GM12878 (cell line): ENCODE data around the gene CYP26B1. TPM values are rescaled to one million over a fixed set of nuclear protein-coding genes. Genes with fewer than 3 reads are reported as not detected.

Source experiments
- ATAC-seq: fragments of 200-7000 bp; cut with Tn5 transposase; 3 replicates; pipeline ENCODE4 v1.9.1; 2020; ENCODE audit warnings: mild to moderate bottlenecking, moderate library complexity
- BruUV-seq: library from RNA; stranded (reverse); fragments of 400-500 nt; replicated peaks from 2 replicates; lab custom pipeline; 2021; lab: Mats Ljungman, UMichigan
- CTCF ChIA-PET: fragments of 300-600 bp; sonication (Branson Sonifier 250); formaldehyde crosslinking; extraction: SDS; loops from one replicate; lab custom pipeline; 2021; ENCODE audit warnings: inconsistent platforms; lab: Yijun Ruan, JAX
- POLR2A ChIA-PET: fragments of 350-600 bp; formaldehyde crosslinking; extraction: SDS; loops from one replicate; lab custom pipeline; 2021; ENCODE audit warnings: inconsistent platforms; lab: Charles Lee
- RAD21 ChIA-PET: fragments of 300-600 bp; sonication (Branson Sonifier 250); formaldehyde crosslinking; loops from one replicate; lab custom pipeline; 2023; ENCODE audit warnings: antibody characterized with exemption; ENCODE audit not compliant: unreplicated experiment; lab: Charles Lee
- SMC1A ChIA-PET: fragments of 300-600 bp; sonication (Branson Sonifier 250); formaldehyde crosslinking; loops from one replicate; lab custom pipeline; 2023; ENCODE audit not compliant: unreplicated experiment, uncharacterized antibody; lab: Charles Lee
- DNase-seq: peaks from one replicate; pipeline ENCODE4 v3.0.0-alpha.2; 2011; ENCODE audit warnings: low read depth, low spot score
- FAIRE-seq: peaks from 3 replicates; lab custom pipeline; 2011; peaks lifted over from hg19 to GRCh38; lab: Jason Lieb, UNC
- H2AFZ ChIP-seq: 2 replicates; pipeline ENCODE4 v1.6.0; 2011; ENCODE audit warnings: low read depth, low read length, control low read depth; ENCODE audit not compliant: control insufficient read depth
- H3K27ac ChIP-seq: 2 replicates; pipeline ENCODE4 v1.5.1; 2011; ENCODE audit warnings: control low read depth; ENCODE audit not compliant: control insufficient read depth, insufficient read depth
- H3K27me3 ChIP-seq, 2 experiments: replicated peaks in 1 of 2; 2 replicates each; pipeline versions ENCODE4 v1.6.0 to v1.6.1; 2011; ENCODE audit warnings: low read length in 1 of 2; ENCODE audit not compliant: control insufficient read depth in 2 of 2, insufficient read depth in 2 of 2
- H3K36me3 ChIP-seq, 2 experiments: 2 replicates each; pipeline ENCODE4 v1.5.1; 2011; ENCODE audit warnings: low read length in 1 of 2; ENCODE audit not compliant: control insufficient read depth in 2 of 2, insufficient read depth in 2 of 2
- H3K4me1 ChIP-seq: 2 replicates; pipeline ENCODE4 v1.6.1; 2011; ENCODE audit warnings: mild to moderate bottlenecking, low read length, moderate library complexity, mixed read lengths; ENCODE audit not compliant: control insufficient read depth, insufficient read depth
- H3K4me2 ChIP-seq: 2 replicates; pipeline ENCODE4 v1.6.0; 2011; ENCODE audit warnings: control low read depth; ENCODE audit not compliant: control insufficient read depth, insufficient read depth
- H3K4me3 ChIP-seq: fragments of 200-600 bp; sonication (generic); 2 replicates; pipeline ENCODE4 v1.5.1; 2016
- H3K79me2 ChIP-seq: 2 replicates; pipeline ENCODE4 v1.6.0; 2011; ENCODE audit warnings: low read length; ENCODE audit not compliant: control insufficient read depth, insufficient read depth
- H3K9ac ChIP-seq: 2 replicates; pipeline ENCODE4 v1.8.0; 2011; ENCODE audit warnings: low read length, control low read depth, mixed read lengths; ENCODE audit not compliant: control insufficient read depth, insufficient read depth
- H3K9me3 ChIP-seq: replicated peaks from 3 replicates; pipeline ENCODE4 v1.5.1; 2011; ENCODE audit warnings: mild to moderate bottlenecking, low read length; ENCODE audit not compliant: control insufficient read depth, insufficient read depth
- H4K20me1 ChIP-seq: 2 replicates; pipeline ENCODE4 v1.6.0; 2011; ENCODE audit not compliant: control insufficient read depth, insufficient read depth
- ASH2L ChIP-seq: fragments of 300-600, 200-600 bp; sonication (generic); IDR thresholded peaks from 2 replicates; pipeline ENCODE4 v1.6.1; 2017; ENCODE audit warnings: low read depth, mild to moderate bottlenecking, borderline replicate concordance
- ATF7 ChIP-seq: fragments of 450-650 bp; IDR thresholded peaks from 2 replicates; pipeline ENCODE4 v1.6.1; 2016; ENCODE audit warnings: low read depth, mild to moderate bottlenecking
- BCL11A ChIP-seq: IDR thresholded peaks from 2 replicates; pipeline ENCODE4 v1.6.1; 2011; ENCODE audit warnings: low read depth, low read length
- CBFB ChIP-seq: IDR thresholded peaks from 2 replicates; pipeline ENCODE4 v1.6.1; 2016; ENCODE audit warnings: antibody characterized with exemption, low read depth
- EED ChIP-seq: sonication (generic); IDR thresholded peaks from 2 replicates; pipeline ENCODE4 v1.6.1; 2016; ENCODE audit warnings: antibody characterized with exemption, low read depth
- HDGF ChIP-seq: fragments of 450-650 bp; IDR thresholded peaks from 2 replicates; pipeline ENCODE4 v1.6.1; 2016; ENCODE audit warnings: antibody characterized with exemption
- IRF4 ChIP-seq: IDR thresholded peaks from 2 replicates; pipeline ENCODE4 v1.6.1; 2011; ENCODE audit warnings: low read depth, low read length
- IRF5 ChIP-seq: fragments of 450-650 bp; IDR thresholded peaks from 2 replicates; pipeline ENCODE4 v1.6.1; 2017; ENCODE audit warnings: borderline replicate concordance
- ZNF384 ChIP-seq: IDR thresholded peaks from 2 replicates; pipeline ENCODE4 v1.6.1; 2012; ENCODE audit warnings: low read depth, mild to moderate bottlenecking, low read length, improper control_type of control experiment, borderline replicate concordance
- WGBS: methylation state at CpG from one replicate; pipeline ENCODE4 v1.1.6; 2016; ENCODE audit warnings: low lambda C conversion rate; ENCODE audit not compliant: insufficient replicate concordance, insufficient coverage; ENCODE audit errors: missing lambda C conversion rate; 5-methylcytosine and 5-hydroxymethylcytosine counted together
- in situ Hi-C: fragments of 300-500 bp; cut with MboI; formaldehyde crosslinking; loops from 9 replicates; pipeline ENCODE4 v1.14.3; 2018; ENCODE audit warnings: mixed read lengths
- intact Hi-C: fragments of 100-400 bp; cut with micrococcal nuclease; formaldehyde crosslinking; loops from one replicate; pipeline ENCODE4 v1.14.2; 2022; ENCODE audit not compliant: unreplicated experiment
- polyA plus RNA-seq, 11 experiments: library from polyadenylated mRNA; depleted of rRNA in 4 of 11; unstranded in 6 of 11; stranded (reverse) in 5 of 11; fragments of >200 nt; fragmentation: Nextera tagmentation in 4 of 11; fragmentation: Illumina TruSeq in 1 of 11; extraction: Ambion mirVana in 4 of 11; extraction: Trizol in 1 of 11; gene quantifications; 1 replicate in 1 of 11; 2 replicates in 10 of 11; pipeline versions ENCODE4 v1.2.1 to v1.2.3, GENCODE V29; 2011 to 2016; ENCODE audit warnings: inconsistent platforms in 2 of 11, missing spikeins in 2 of 11, low read depth in 1 of 11
- total RNA-seq, 4 experiments: library from RNA; depleted of rRNA in 3 of 4; stranded (reverse); fragments of >200 nt in 3 of 4; fragmentation: Illumina TruSeq in 1 of 4; extraction: Trizol in 1 of 4; gene quantifications; 2 replicates each; pipeline versions ENCODE4 v1.2.1 to v1.2.3, GENCODE V29; 2013 to 2021

CYP26B1 gene
- total and polyA plus RNA-seq, 10 of the 15 experiments (the other 5 are each of a cell fraction or from before 2014, with no cell fraction given) = not detected

GRCh38 chr2:72081451-72081850 is 66.2 kb downstream of the CYP26B1 start:
- Histone ChIP-seq H4K20me1 (no peaks in the 10 kb centered on the region), H3K4me2 (no peak overlapping the region), H3K4me1 (no peaks in the 10 kb centered on the region), H3K9me3 (no peaks in the 10 kb centered on the region), H3K4me3 (no peak overlapping the region), H3K27me3 (no peaks in the 10 kb centered on the region), H3K36me3 (no peaks in the 10 kb centered on the region), H3K79me2 (no peaks in the 10 kb centered on the region), H2AFZ (no peak overlapping the region), H3K9ac (no peak overlapping the region), H3K27ac (no peak overlapping the region)
- POLR2A ChIA-PET = no interaction called here
- DNase-seq (no peak), FAIRE-seq (no peak), ATAC-seq (no peak)
- 29% methylated on average over 8 of the region's 8 CpGs for WGBS
- RAD21 ChIA-PET = no interaction called here
- TF ChIP-seq EED (no peak), CBFB (no peak), BCL11A (no peak), IRF4 (no peak), HDGF (no peak), ASH2L (no peak), IRF5 (no peak), ZNF384 (no peak), ATF7 (no peak)
- SMC1A ChIA-PET = no interaction called here
- no TSS peak for BruUV-seq
- CTCF ChIA-PET = no interaction called here
- intact Hi-C loops (no loop called here), in situ Hi-C loops (no loop called here)
